ENCODE results near the gene TMEM190. TPM values are rescaled to one million over a fixed set of nuclear protein-coding genes. Genes with fewer than 3 reads are reported as not detected.
A peak's percentile ranks its signal among the peaks of the same experiment; 100 is the strongest.
"Not testable (repeated sequence)": the region's sequence is repeated elsewhere in the genome, so short reads cannot be mapped to it uniquely, and the experiment has no call there.

TMEM190 gene
- total and polyA plus RNA-seq, 10 donors, result 0.20 TPM; not detected in 9

- peaks cover 0 to 17% (median 0%) of the 10 kb centered on the region in 6 donors for H3K4me1 ChIP-seq
- no peak for TF ChIP-seq POLR2AphosphoS5 (IDR thresholded peaks at IDR 0.05)
- TF ChIP-seq CTCF (IDR thresholded peaks at IDR 0.05 in 8 of 11, conservative IDR thresholded peaks at IDR 0.05 in 3 of 11), result peak in 10 of 11 experiments; percentile 36 to 72 (median 62)
- H3K27ac ChIP-seq, result no peak overlapping the region
- peaks cover 0 to 27% (median 0%) of the 10 kb centered on the region in 7 donors for H3K27me3 ChIP-seq (replicated peaks in 1 of 7)
- no peaks in the 10 kb centered on the region for H3K36me3 ChIP-seq
- WGBS, 5 donors, result 27 to 31% (median 28%) methylated on average over 7 of the region's 7 CpGs
- H3K4me3 ChIP-seq, result no peak overlapping the region
- DNase-seq, result no peak
- intact Hi-C loops (cut with DNase I; ENCODE audit: low total_unique reads), result loop anchor here (10.0 kb wide), 1 partner anchor 123 kb away; no protein-coding TSS in a partner anchor
- H3K9me3 ChIP-seq, result no peaks in the 10 kb centered on the region
Observed at GRCh38 chr19:55418185-55418584, 41.6 kb downstream of the TMEM190 start.

- H3K36me3 ChIP-seq, result no peaks in the 10 kb centered on the region
- no peak for DNase-seq
- 60 to 76% (median 64%) methylated on average over 3 to 5 of the region's 5 CpGs for WGBS, 5 donors
- no peaks in the 10 kb centered on the region for H3K9me3 ChIP-seq
- H3K27me3 ChIP-seq (replicated peaks in 1 of 7), result peaks cover 0 to 28% (median 0%) of the 10 kb centered on the region in 7 donors
- H3K27ac ChIP-seq, result no peak overlapping the region
- peaks cover 0 to 17% (median 0%) of the 10 kb centered on the region in 6 donors for H3K4me1 ChIP-seq
- intact Hi-C loops (cut with DNase I; ENCODE audit: low total_unique reads), result loop anchor here (10.0 kb wide), 1 partner anchor 124 kb away; no protein-coding TSS in a partner anchor
- H3K4me3 ChIP-seq, result no peak overlapping the region
- no peak for TF ChIP-seq POLR2A (IDR thresholded peaks at IDR 0.05)
- TF ChIP-seq CTCF (IDR thresholded peaks at IDR 0.05 in 8 of 11, conservative IDR thresholded peaks at IDR 0.05 in 3 of 11), result no peak
- no peak for TF ChIP-seq POLR2AphosphoS5 (IDR thresholded peaks at IDR 0.05)
Observed at GRCh38 chr19:55419103-55419502, 42.5 kb downstream of the TMEM190 start.

GRCh38 chr19:55419624-55420236 lies 43.1 kb downstream of the TMEM190 start:
- Histone ChIP-seq H3K36me3 (no peaks in the 10 kb centered on the region), H3K4me1 (peaks cover 0 to 17% (median 0%) of the 10 kb centered on the region in 6 donors), H3K4me3 (no peak overlapping the region), H3K27me3 (replicated peaks in 1 of 7) (peaks cover 0 to 35% (median 0%) of the 10 kb centered on the region in 7 donors), H3K27ac (no peak overlapping the region), H3K9me3 (no peaks in the 10 kb centered on the region)
- TF ChIP-seq POLR2AphosphoS5 (IDR thresholded peaks at IDR 0.05) (no peak), CTCF (IDR thresholded peaks at IDR 0.05 in 8 of 11, conservative IDR thresholded peaks at IDR 0.05 in 3 of 11) (no peak), POLR2A (IDR thresholded peaks at IDR 0.05) (no peak)
- intact Hi-C loops (cut with DNase I; ENCODE audit: low total_unique reads), result loop anchor here (10.0 kb wide), 1 partner anchor 125 kb away; no protein-coding TSS in a partner anchor
- DNase-seq, result no peak
- WGBS, 5 donors, result 71 to 100% (median 79%) methylated on average over 1 to 5 of the region's 5 CpGs

GRCh38 chr19:55421281-55421680 lies 44.7 kb downstream of the TMEM190 start:
- intact Hi-C loops (cut with DNase I; ENCODE audit: low total_unique reads), result not testable (repeated sequence)

More at GRCh38 chr19:55421281-55421680, 44.7 kb downstream of the TMEM190 start:
- 9 to 37% (median 18%) methylated on average over 3 to 4 of the region's 4 CpGs for WGBS, 5 donors
- H3K27ac ChIP-seq, H3K9me3 ChIP-seq, H3K4me3 ChIP-seq, H3K36me3 ChIP-seq, DNase-seq: not testable (repeated sequence)
- peaks cover 0 to 45% (median 0%) of the 10 kb centered on the region in 7 donors for H3K27me3 ChIP-seq (replicated peaks in 1 of 7)
- peaks cover 0 to 17% (median 0%) of the 10 kb centered on the region in 6 donors for H3K4me1 ChIP-seq
